HEK293 (cell line): ENCODE measurements around the gene PSTPIP2.

Source experiments
- CTCF ChIA-PET: fragments of 350-600 bp; formaldehyde crosslinking; extraction: SDS; loops from one replicate; lab custom pipeline; 2021; ENCODE audit warnings: antibody characterized with exemption; lab: Yijun Ruan, JAX
- POLR2A ChIA-PET: fragments of 300-600 bp; formaldehyde crosslinking; extraction: SDS; loops from one replicate; lab custom pipeline; 2020; ENCODE audit warnings: antibody characterized with exemption, inconsistent platforms; lab: Yijun Ruan, JAX
- H3K27ac ChIP-seq: fragments of 200-500 bp; sonication (Bioruptor generic); 2 replicates; pipeline ENCODE4 v1.5.1; 2014; ENCODE audit warnings: low read depth, low read length, control low read depth, inconsistent platforms; ENCODE audit errors: extremely low read depth
- H3K36me3 ChIP-seq, 2 experiments: fragments of 200-500 bp in 1 of 2; sonication (Bioruptor generic) in 1 of 2; 1 replicate in 1 of 2; 2 replicates in 1 of 2; pipeline ENCODE4 v1.5.1; 2014 to 2017; ENCODE audit warnings: inconsistent platforms in 2 of 2, low read length in 2 of 2; ENCODE audit not compliant: control insufficient read depth in 2 of 2, insufficient read depth in 1 of 2
- H3K4me1 ChIP-seq: fragments of 200-500 bp; sonication (Bioruptor generic); 2 replicates; pipeline ENCODE4 v1.5.1; 2014; ENCODE audit warnings: mild to moderate bottlenecking, low read length, inconsistent platforms; ENCODE audit not compliant: control insufficient read depth, insufficient read depth
- H3K4me3 ChIP-seq: 2 replicates; pipeline ENCODE4 v1.5.1; 2011; ENCODE audit warnings: low read depth, mild to moderate bottlenecking, control low read depth, low read length, moderate library complexity
- H3K9me3 ChIP-seq: fragments of 200-500 bp; sonication (Bioruptor generic); 2 replicates; pipeline ENCODE4 v1.5.1; 2014; ENCODE audit warnings: low read depth, low read length, inconsistent platforms; ENCODE audit not compliant: control insufficient read depth, insufficient read depth
- GLIS1 ChIP-seq: fragments of 450-650 bp; formaldehyde crosslinking; IDR thresholded peaks from 2 replicates; pipeline ENCODE4 v1.5.1; 2016; ENCODE audit warnings: missing biosample characterization, missing genetic modification characterization
- KLF1 ChIP-seq: fragments of 450-650 bp; formaldehyde crosslinking; IDR thresholded peaks from 2 replicates; pipeline ENCODE4 v1.5.1; 2016; ENCODE audit warnings: missing biosample characterization, missing genetic modification characterization
- KLF10 ChIP-seq: fragments of 450-650 bp; IDR thresholded peaks from 2 replicates; pipeline ENCODE4 v1.5.1; 2018; ENCODE audit warnings: missing biosample characterization, mild to moderate bottlenecking, missing genetic modification characterization
- KLF8 ChIP-seq: fragments of 450-650 bp; formaldehyde crosslinking; IDR thresholded peaks from 2 replicates; pipeline ENCODE4 v1.5.1; 2016; ENCODE audit warnings: missing biosample characterization, missing genetic modification characterization
- REPIN1 ChIP-seq: fragments of 450-650 bp; formaldehyde crosslinking; IDR thresholded peaks from 2 replicates; pipeline ENCODE4 v1.5.1; 2017; ENCODE audit warnings: missing biosample characterization, missing genetic modification characterization, low read depth
- SALL2 ChIP-seq: fragments of 450-650 bp; formaldehyde crosslinking; IDR thresholded peaks from 2 replicates; pipeline ENCODE4 v1.5.0; 2017; ENCODE audit warnings: missing biosample characterization, mild to moderate bottlenecking, missing genetic modification characterization, borderline replicate concordance
- SETDB1 ChIP-seq: IDR thresholded peaks from one replicate; pipeline ENCODE4 v1.6.1; 2017; ENCODE audit warnings: mild to moderate bottlenecking, low read length, moderate library complexity, mixed read lengths; ENCODE audit not compliant: insufficient read length
- SP7 ChIP-seq: fragments of 450-650 bp; formaldehyde crosslinking; IDR thresholded peaks from 2 replicates; pipeline ENCODE4 v1.5.1; 2016; ENCODE audit warnings: missing biosample characterization, missing genetic modification characterization
- ZBTB17 ChIP-seq: fragments of 450-650 bp; formaldehyde crosslinking; IDR thresholded peaks from 2 replicates; pipeline ENCODE4 v1.5.1; 2016; ENCODE audit warnings: missing biosample characterization, missing genetic modification characterization
- ZBTB8A ChIP-seq: fragments of 450-650 bp; formaldehyde crosslinking; IDR thresholded peaks from 2 replicates; pipeline ENCODE4 v1.5.1; 2016; ENCODE audit warnings: missing biosample characterization, missing genetic modification characterization
- ZFHX2 ChIP-seq: fragments of 450-650 bp; formaldehyde crosslinking; conservative IDR thresholded peaks from 2 replicates; pipeline ENCODE4 v1.5.1; 2016; ENCODE audit warnings: missing biosample characterization, missing genetic modification characterization
- ZNF157 ChIP-seq: fragments of 450-650 bp; formaldehyde crosslinking; IDR thresholded peaks from 2 replicates; pipeline ENCODE4 v1.5.1; 2016; ENCODE audit warnings: missing biosample characterization, missing genetic modification characterization
- ZNF175 ChIP-seq: fragments of 450-650 bp; formaldehyde crosslinking; IDR thresholded peaks from 2 replicates; pipeline ENCODE4 v1.5.1; 2016; ENCODE audit warnings: missing biosample characterization, missing genetic modification characterization
- ZNF184 ChIP-seq: fragments of 450-650 bp; IDR thresholded peaks from 2 replicates; pipeline ENCODE4 v1.5.1; 2018; ENCODE audit warnings: missing biosample characterization, mild to moderate bottlenecking, missing genetic modification characterization
- ZNF266 ChIP-seq: fragments of 450-650 bp; formaldehyde crosslinking; IDR thresholded peaks from 2 replicates; pipeline ENCODE4 v1.5.1; 2016; ENCODE audit warnings: missing biosample characterization, missing genetic modification characterization, low read depth
- ZNF341 ChIP-seq: fragments of 450-650 bp; formaldehyde crosslinking; IDR thresholded peaks from 2 replicates; pipeline ENCODE4; 2016; ENCODE audit warnings: low read depth, missing biosample characterization, missing genetic modification characterization
- ZNF391 ChIP-seq: fragments of 450-650 bp; formaldehyde crosslinking; IDR thresholded peaks from 2 replicates; pipeline ENCODE4 v1.5.1; 2016; ENCODE audit warnings: low read depth, missing biosample characterization, missing genetic modification characterization, borderline replicate concordance
- ZNF549 ChIP-seq: fragments of 450-650 bp; IDR thresholded peaks from 2 replicates; pipeline ENCODE4 v1.5.1; 2018; ENCODE audit warnings: missing biosample characterization, missing genetic modification characterization, mild to moderate bottlenecking, inconsistent platforms, moderate library complexity
- ZNF654 ChIP-seq: fragments of 450-650 bp; formaldehyde crosslinking; IDR thresholded peaks from 2 replicates; pipeline ENCODE4 v1.5.1; 2016; ENCODE audit warnings: low read depth, missing biosample characterization, missing genetic modification characterization
- ZNF658 ChIP-seq: fragments of 450-650 bp; formaldehyde crosslinking; IDR thresholded peaks from 2 replicates; pipeline ENCODE4; 2016; ENCODE audit warnings: missing biosample characterization, missing genetic modification characterization
- ZNF701 ChIP-seq: fragments of 450-650 bp; formaldehyde crosslinking; IDR thresholded peaks from 2 replicates; pipeline ENCODE4 v1.5.1; 2016; ENCODE audit warnings: missing biosample characterization, missing genetic modification characterization
- ZNF747 ChIP-seq: fragments of 450-650 bp; formaldehyde crosslinking; IDR thresholded peaks from 2 replicates; pipeline ENCODE4 v1.5.1; 2016; ENCODE audit warnings: missing biosample characterization, missing genetic modification characterization
- ZNF768 ChIP-seq: fragments of 450-650 bp; formaldehyde crosslinking; IDR thresholded peaks from 2 replicates; pipeline ENCODE4 v1.5.1; 2018; ENCODE audit warnings: missing biosample characterization, mild to moderate bottlenecking, missing genetic modification characterization
- ZNF777 ChIP-seq: fragments of 450-650 bp; formaldehyde crosslinking; IDR thresholded peaks from 2 replicates; pipeline ENCODE4 v1.5.1; 2017; ENCODE audit warnings: missing biosample characterization, missing genetic modification characterization, borderline replicate concordance
- ZNF837 ChIP-seq: fragments of 450-650 bp; formaldehyde crosslinking; IDR thresholded peaks from 2 replicates; pipeline ENCODE4 v1.5.1; 2016; ENCODE audit warnings: missing biosample characterization, missing genetic modification characterization
- ZSCAN30 ChIP-seq: fragments of 450-650 bp; IDR thresholded peaks from 2 replicates; pipeline ENCODE4 v1.5.1; 2018; ENCODE audit warnings: missing biosample characterization, mild to moderate bottlenecking, missing genetic modification characterization, moderate library complexity
- ZXDB ChIP-seq: fragments of 450-650 bp; formaldehyde crosslinking; IDR thresholded peaks from 2 replicates; pipeline ENCODE4 v1.5.1; 2016; ENCODE audit warnings: missing biosample characterization, missing genetic modification characterization
- TF ChIP-seq, protein P1 (sequence below): fragments of 450-650 bp; formaldehyde crosslinking; IDR thresholded peaks from 2 replicates; pipeline ENCODE4 v1.5.1; 2016; ENCODE audit warnings: missing biosample characterization, missing genetic modification characterization
- TF ChIP-seq, protein P2 (sequence below): fragments of 450-650 bp; formaldehyde crosslinking; IDR thresholded peaks from 2 replicates; pipeline ENCODE4 v1.5.1; 2016; ENCODE audit warnings: missing biosample characterization, missing genetic modification characterization
- TF ChIP-seq, protein P3 (sequence below): fragments of 450-650 bp; formaldehyde crosslinking; optimal IDR thresholded peaks from 2 replicates; pipeline ENCODE3; 2016; ENCODE audit warnings: missing biosample characterization, mild to moderate bottlenecking, missing genetic modification characterization
- TF ChIP-seq, protein P4 (sequence below): fragments of 450-650 bp; formaldehyde crosslinking; IDR thresholded peaks from 2 replicates; pipeline ENCODE4 v1.5.1; 2016; ENCODE audit warnings: missing biosample characterization, missing genetic modification characterization

The PSTPIP2 gene, protein sequence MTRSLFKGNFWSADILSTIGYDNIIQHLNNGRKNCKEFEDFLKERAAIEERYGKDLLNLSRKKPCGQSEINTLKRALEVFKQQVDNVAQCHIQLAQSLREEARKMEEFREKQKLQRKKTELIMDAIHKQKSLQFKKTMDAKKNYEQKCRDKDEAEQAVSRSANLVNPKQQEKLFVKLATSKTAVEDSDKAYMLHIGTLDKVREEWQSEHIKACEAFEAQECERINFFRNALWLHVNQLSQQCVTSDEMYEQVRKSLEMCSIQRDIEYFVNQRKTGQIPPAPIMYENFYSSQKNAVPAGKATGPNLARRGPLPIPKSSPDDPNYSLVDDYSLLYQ

DNA sequence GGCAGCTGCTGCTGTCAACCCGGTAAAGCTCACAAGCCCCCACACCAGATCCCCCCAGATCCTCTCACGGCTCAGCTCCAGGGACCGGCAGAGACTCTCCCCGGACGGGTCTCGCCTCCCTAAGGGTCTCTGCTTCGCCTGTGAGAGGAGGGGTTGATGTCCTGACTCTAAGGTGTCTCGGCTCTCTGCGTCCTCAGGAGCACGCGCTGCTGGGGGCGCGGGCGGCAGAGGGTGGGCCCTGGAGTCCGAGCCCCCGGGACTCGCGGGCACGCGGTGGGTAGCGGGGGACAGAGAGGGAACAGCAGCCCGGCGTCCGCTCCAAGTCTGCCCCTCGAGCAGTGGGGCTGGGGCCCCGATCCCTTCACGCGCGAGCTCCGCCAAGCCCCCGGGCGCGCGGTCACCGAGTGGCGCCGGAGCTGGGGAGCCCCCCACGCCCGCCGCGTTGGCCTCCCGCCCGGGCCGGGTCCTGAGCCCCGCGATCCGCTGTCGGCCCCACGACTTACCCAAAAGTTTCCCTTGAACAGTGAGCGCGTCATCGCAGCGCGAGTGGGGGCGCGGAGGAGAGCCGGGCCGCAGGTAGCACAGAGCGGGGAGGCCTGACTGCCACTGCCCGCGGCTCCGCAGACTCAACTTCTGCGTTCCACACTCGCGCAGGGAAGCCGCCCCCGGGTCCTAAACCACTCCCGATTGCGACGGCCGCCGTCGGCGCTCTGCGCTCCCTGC lies at the start of gene PSTPIP2:
PSTPIP2 (minus strand) TSS at position 608 of the 723 bp plus-strand sequence; CDS start at position 536, 72 bp downstream.
- ChIA-PET POLR2A (interaction anchor here (0.6 kb wide), 1 partner anchor 101 kb away, joined by 3 read pairs; no protein-coding TSS in a partner anchor), CTCF (interaction anchor here (0.9 to 3.7 kb wide), 4 partner anchors 11 to 407 kb away, joined by 4 to 48 read pairs (median 8); no protein-coding TSS in a partner anchor)
- Histone ChIP-seq H3K4me1 (no peaks in the 10 kb centered on the region), H3K27ac (peak within 1 kb of the TSS; percentile 59; the same call in 1 of the 2 replicates), H3K9me3 (no peaks in the 10 kb centered on the region), H3K36me3 (no peaks in the 10 kb centered on the region), H3K4me3 (peak within 1 kb of the TSS; percentile 65)
- TF ChIP-seq, protein P1, sequence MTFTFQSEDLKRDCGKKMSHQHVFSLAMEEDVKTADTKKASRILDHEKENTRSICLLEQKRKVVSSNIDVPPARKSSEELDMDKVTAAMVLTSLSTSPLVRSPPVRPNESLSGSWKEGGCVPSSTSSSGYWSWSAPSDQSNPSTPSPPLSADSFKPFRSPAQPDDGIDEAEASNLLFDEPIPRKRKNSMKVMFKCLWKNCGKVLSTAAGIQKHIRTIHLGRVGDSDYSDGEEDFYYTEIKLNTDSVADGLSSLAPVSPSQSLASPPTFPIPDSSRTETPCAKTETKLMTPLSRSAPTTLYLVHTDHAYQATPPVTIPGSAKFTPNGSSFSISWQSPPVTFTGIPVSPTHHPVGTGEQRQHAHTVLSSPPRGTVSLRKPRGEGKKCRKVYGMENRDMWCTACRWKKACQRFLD (tag by site-specific recombination): no peak
- TF ChIP-seq ZNF341 (tag by site-specific recombination) (0 out of 2 replicates have a peak, but pooled peaks have one; percentile 15), ZNF157 (tag by site-specific recombination) (no peak), ZNF391 (tag by site-specific recombination) (peak; percentile 51; the same call in 1 of the 2 replicates), ZNF837 (tag by site-specific recombination) (no peak), GLIS1 (tag by site-specific recombination) (peak; percentile 21; the same call in 1 of the 2 replicates), ZNF175 (no peak), SALL2 (tag by site-specific recombination) (no peak), REPIN1 (tag by site-specific recombination) (no peak), SETDB1 (no peak), ZBTB8A (tag by site-specific recombination) (0 out of 2 replicates have a peak, but pooled peaks have one; percentile 16), ZNF549 (0 out of 2 replicates have a peak, but pooled peaks have one; percentile 24), ZBTB17 (tag by site-specific recombination) (no peak; the same call in 1 of the 2 replicates), SP7 (tag by site-specific recombination) (0 out of 2 replicates have a peak, but pooled peaks have one; percentile 17), ZNF777 (tag by site-specific recombination) (peak; percentile 92), ZFHX2 (peak; percentile 40; the same call in 1 of the 2 replicates), ZNF184 (no peak), ZNF658 (tag by site-specific recombination) (no peak), ZNF654 (tag by site-specific recombination) (no peak), ZNF747 (tag by site-specific recombination) (no peak), KLF1 (0 out of 2 replicates have a peak, but pooled peaks have one; percentile 17), KLF8 (tag by site-specific recombination) (0 out of 2 replicates have a peak, but pooled peaks have one; percentile 17), ZNF266 (tag by site-specific recombination) (no peak), ZNF768 (no peak), ZXDB (tag by site-specific recombination) (peak; percentile 46; the same call in 1 of the 2 replicates), KLF10 (tag by site-specific recombination) (peak; percentile 28; the same call in 1 of the 2 replicates), ZSCAN30 (0 out of 2 replicates have a peak, but pooled peaks have one; percentile 42), ZNF701 (tag by site-specific recombination) (no peak)
- TF ChIP-seq, protein P2, sequence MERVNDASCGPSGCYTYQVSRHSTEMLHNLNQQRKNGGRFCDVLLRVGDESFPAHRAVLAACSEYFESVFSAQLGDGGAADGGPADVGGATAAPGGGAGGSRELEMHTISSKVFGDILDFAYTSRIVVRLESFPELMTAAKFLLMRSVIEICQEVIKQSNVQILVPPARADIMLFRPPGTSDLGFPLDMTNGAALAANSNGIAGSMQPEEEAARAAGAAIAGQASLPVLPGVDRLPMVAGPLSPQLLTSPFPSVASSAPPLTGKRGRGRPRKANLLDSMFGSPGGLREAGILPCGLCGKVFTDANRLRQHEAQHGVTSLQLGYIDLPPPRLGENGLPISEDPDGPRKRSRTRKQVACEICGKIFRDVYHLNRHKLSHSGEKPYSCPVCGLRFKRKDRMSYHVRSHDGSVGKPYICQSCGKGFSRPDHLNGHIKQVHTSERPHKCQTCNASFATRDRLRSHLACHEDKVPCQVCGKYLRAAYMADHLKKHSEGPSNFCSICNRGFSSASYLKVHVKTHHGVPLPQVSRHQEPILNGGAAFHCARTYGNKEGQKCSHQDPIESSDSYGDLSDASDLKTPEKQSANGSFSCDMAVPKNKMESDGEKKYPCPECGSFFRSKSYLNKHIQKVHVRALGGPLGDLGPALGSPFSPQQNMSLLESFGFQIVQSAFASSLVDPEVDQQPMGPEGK: peak; percentile 54; the same call in 1 of the 2 replicates
- TF ChIP-seq, protein P3, sequence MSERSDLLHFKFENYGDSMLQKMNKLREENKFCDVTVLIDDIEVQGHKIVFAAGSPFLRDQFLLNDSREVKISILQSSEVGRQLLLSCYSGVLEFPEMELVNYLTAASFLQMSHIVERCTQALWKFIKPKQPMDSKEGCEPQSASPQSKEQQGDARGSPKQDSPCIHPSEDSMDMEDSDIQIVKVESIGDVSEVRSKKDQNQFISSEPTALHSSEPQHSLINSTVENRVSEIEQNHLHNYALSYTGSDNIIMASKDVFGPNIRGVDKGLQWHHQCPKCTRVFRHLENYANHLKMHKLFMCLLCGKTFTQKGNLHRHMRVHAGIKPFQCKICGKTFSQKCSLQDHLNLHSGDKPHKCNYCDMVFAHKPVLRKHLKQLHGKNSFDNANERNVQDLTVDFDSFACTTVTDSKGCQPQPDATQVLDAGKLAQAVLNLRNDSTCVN (tag by site-specific recombination): peak; percentile 79
- TF ChIP-seq, protein P4, sequence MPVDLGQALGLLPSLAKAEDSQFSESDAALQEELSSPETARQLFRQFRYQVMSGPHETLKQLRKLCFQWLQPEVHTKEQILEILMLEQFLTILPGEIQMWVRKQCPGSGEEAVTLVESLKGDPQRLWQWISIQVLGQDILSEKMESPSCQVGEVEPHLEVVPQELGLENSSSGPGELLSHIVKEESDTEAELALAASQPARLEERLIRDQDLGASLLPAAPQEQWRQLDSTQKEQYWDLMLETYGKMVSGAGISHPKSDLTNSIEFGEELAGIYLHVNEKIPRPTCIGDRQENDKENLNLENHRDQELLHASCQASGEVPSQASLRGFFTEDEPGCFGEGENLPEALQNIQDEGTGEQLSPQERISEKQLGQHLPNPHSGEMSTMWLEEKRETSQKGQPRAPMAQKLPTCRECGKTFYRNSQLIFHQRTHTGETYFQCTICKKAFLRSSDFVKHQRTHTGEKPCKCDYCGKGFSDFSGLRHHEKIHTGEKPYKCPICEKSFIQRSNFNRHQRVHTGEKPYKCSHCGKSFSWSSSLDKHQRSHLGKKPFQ (tag by site-specific recombination): no peak
